Testis (tissue), 3 donors: ENCODE measurements around the gene NLRP10. TPM values are rescaled to one million over a fixed set of nuclear protein-coding genes. Genes with fewer than 3 reads are reported as not detected.

Experiments used
- DNase-seq: peaks from one replicate; pipeline ENCODE4 v3.0.0-alpha.2; 2019
- H3K27ac ChIP-seq, 2 donors: fragments of 200-600 bp; sonication (generic); one replicate each; pipeline ENCODE4 v1.5.1; 2019
- H3K27me3 ChIP-seq: fragments of 200-600 bp; sonication (generic); one replicate; pipeline ENCODE4 v1.5.1; 2019
- H3K36me3 ChIP-seq: fragments of 200-600 bp; sonication (generic); one replicate; pipeline ENCODE4 v1.5.1; 2017; ENCODE audit warnings: low read depth; ENCODE audit errors: missing control alignments
- H3K4me1 ChIP-seq: fragments of 200-600 bp; sonication (generic); one replicate; pipeline ENCODE4 v1.5.1; 2019
- H3K4me3 ChIP-seq, 2 donors: fragments of 200-600 bp; sonication (generic); one replicate each; pipeline ENCODE4 v1.5.1; 2017 to 2019
- H3K9me3 ChIP-seq: fragments of 200-600 bp; sonication (generic); one replicate; pipeline ENCODE4 v1.5.1; 2017
- CTCF ChIP-seq, 3 experiments: fragments of 450-650 bp in 2 of 3; fragments of 200-600 bp in 1 of 3; sonication (generic) in 1 of 3; IDR thresholded peaks; one replicate each; pipeline ENCODE4 v1.5.1; 2016 to 2019; ENCODE audit warnings: antibody characterized with exemption in 3 of 3, mild to moderate bottlenecking in 2 of 3, moderate library complexity in 1 of 3
- POLR2A ChIP-seq: fragments of 450-650 bp; IDR thresholded peaks from one replicate; pipeline ENCODE4 v1.6.1; 2017; ENCODE audit warnings: antibody characterized with exemption, mild to moderate bottlenecking, moderate library complexity
- WGBS, 2 donors: methylation state at CpG; one replicate each; pipeline ENCODE4 v1.1.5; 2018; 5-methylcytosine and 5-hydroxymethylcytosine counted together
- intact Hi-C: fragments of 100-400 bp; cut with DNase I; formaldehyde crosslinking; loops from one replicate; pipeline ENCODE4 v1.15.1; 2023; ENCODE audit warnings: low total_unique reads
- polyA plus RNA-seq: library from polyadenylated mRNA; stranded (reverse); fragments of 350-450 nt; fragmentation: Illumina TruSeq; extraction: RNeasy Lipid Tissue Mini Kit (QIAGEN cat#74804); gene quantifications from one replicate; pipeline ENCODE4 v1.2.3, GENCODE V29; 2014; ENCODE audit warnings: low read depth, low replicate concordance; ENCODE audit not compliant: insufficient read depth
- total RNA-seq, 2 donors: library from RNA; depleted of rRNA; stranded (reverse); fragments of >200 nt; gene quantifications; one replicate each; pipeline ENCODE4 v1.2.3, GENCODE V29; 2016

Gene NLRP10
- total and polyA plus RNA-seq, 3 donors from 2014 or later = 0.13 TPM; not detected in 2

GRCh38 chr11:7977232-7977917 lies 12.1 kb upstream of the NLRP10 start:
- Histone ChIP-seq H3K36me3 (no peaks in the 10 kb centered on the region), H3K4me1 (no peaks in the 10 kb centered on the region), H3K4me3 (no peak overlapping the region), H3K27ac (no peak overlapping the region), H3K9me3 (no peaks in the 10 kb centered on the region), H3K27me3 (no peaks in the 10 kb centered on the region)
- TF ChIP-seq POLR2A = no peak
- no peak for TF ChIP-seq CTCF (IDR thresholded peaks at IDR 0.05)
- WGBS, 2 donors = 66 to 75% methylated on average over 5 of the region's 5 CpGs
- no peak for DNase-seq
- intact Hi-C loops = no loop called here

- 49 to 54% methylated on average over 2 of the region's 2 CpGs for WGBS, 2 donors
- no peak overlapping the region for H3K27ac ChIP-seq
Observed at GRCh38 chr11:7974668-7975067, 9.4 kb upstream of the NLRP10 start.

GRCh38 chr11:7973011-7973410 lies 7.8 kb upstream of the NLRP10 start:
- intact Hi-C loops = no loop called here
- no peak for DNase-seq
- Histone ChIP-seq H3K4me3 (no peak overlapping the region), H3K4me1 (no peaks in the 10 kb centered on the region), H3K36me3 (no peaks in the 10 kb centered on the region), H3K27ac (no peak overlapping the region), H3K27me3 (no peaks in the 10 kb centered on the region), H3K9me3 (no peaks in the 10 kb centered on the region)
- 90 to 92% methylated on average over 5 of the region's 5 CpGs for WGBS, 2 donors
- TF ChIP-seq CTCF (IDR thresholded peaks at IDR 0.05) = no peak
- TF ChIP-seq POLR2A = no peak

More at GRCh38 chr11:7974668-7975067, 9.4 kb upstream of the NLRP10 start:
- no peak for TF ChIP-seq POLR2A
- DNase-seq = no peak
- no peaks in the 10 kb centered on the region for H3K36me3 ChIP-seq
- no peaks in the 10 kb centered on the region for H3K4me1 ChIP-seq
- no peaks in the 10 kb centered on the region for H3K9me3 ChIP-seq
- no peaks in the 10 kb centered on the region for H3K27me3 ChIP-seq
- intact Hi-C loops = no loop called here
- no peak overlapping the region for H3K4me3 ChIP-seq

- Histone ChIP-seq H3K27ac (no peak overlapping the region), H3K36me3 (no peaks in the 10 kb centered on the region), H3K9me3 (no peaks in the 10 kb centered on the region), H3K4me1 (no peaks in the 10 kb centered on the region), H3K4me3 (no peak overlapping the region), H3K27me3 (no peaks in the 10 kb centered on the region)
- no peak for TF ChIP-seq POLR2A
- TF ChIP-seq CTCF (IDR thresholded peaks at IDR 0.05) = no peak
- intact Hi-C loops = no loop called here
- DNase-seq = no peak
Observed at GRCh38 chr11:7971846-7972245, 6.6 kb upstream of the NLRP10 start.

- Histone ChIP-seq H3K27me3 (no peaks in the 10 kb centered on the region), H3K27ac (no peak overlapping the region), H3K4me1 (no peaks in the 10 kb centered on the region), H3K36me3 (no peaks in the 10 kb centered on the region), H3K9me3 (no peaks in the 10 kb centered on the region), H3K4me3 (no peak overlapping the region)
- DNase-seq = no peak
- 73 to 80% methylated on average over 3 of the region's 3 CpGs for WGBS, 2 donors
- intact Hi-C loops = no loop called here
- TF ChIP-seq CTCF (IDR thresholded peaks at IDR 0.05) = no peak
- TF ChIP-seq POLR2A = no peak
Observed at GRCh38 chr11:7969756-7970646, 4.8 kb upstream of the NLRP10 start.
